HG03439 (cell line): Measurements from ENCODE around the gene ZNF518A.
A peak's percentile ranks its signal among the peaks of the same experiment; 100 is the strongest.
"Not testable (repeated sequence)": the region's sequence is repeated elsewhere in the genome, so short reads cannot be mapped to it uniquely, and the experiment has no call there.

ENCODE experiments used
- ATAC-seq: cut with Tn5 transposase; IDR thresholded peaks from one replicate; pipeline ENCODE4 v1.9.1; 2021; ENCODE audit warnings: mild to moderate bottlenecking, moderate library complexity; ENCODE audit not compliant: unreplicated experiment

Gene ZNF518A

GRCh38 chr10:96136810-96137209 lies 6.7 kb downstream of the ZNF518A start:
- no peak for ATAC-seq

DNA sequence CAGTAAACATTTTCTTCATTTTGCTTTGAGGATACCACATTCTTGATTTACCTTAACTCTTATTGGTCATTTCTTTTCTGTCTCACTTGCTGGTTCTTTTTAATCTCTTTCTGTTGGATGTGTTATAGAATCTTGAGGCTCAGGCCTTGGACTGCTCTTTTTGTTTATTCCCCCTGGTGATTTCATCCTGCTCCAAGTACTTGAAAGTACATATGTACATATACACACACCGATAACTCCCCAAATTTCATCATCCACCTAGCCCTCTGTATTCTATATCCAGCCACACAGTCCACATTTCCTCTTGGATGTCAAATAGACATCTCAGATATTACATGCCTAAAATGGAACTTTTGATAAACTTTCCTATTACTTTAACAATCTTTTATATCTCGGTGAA lies 7.5 kb downstream of the ZNF518A start:
- ATAC-seq, result no peak

- ATAC-seq, result peak; percentile 85
These were observed 8.0 kb downstream of the ZNF518A start for GRCh38 chr10:96138102-96138501.

DNA sequence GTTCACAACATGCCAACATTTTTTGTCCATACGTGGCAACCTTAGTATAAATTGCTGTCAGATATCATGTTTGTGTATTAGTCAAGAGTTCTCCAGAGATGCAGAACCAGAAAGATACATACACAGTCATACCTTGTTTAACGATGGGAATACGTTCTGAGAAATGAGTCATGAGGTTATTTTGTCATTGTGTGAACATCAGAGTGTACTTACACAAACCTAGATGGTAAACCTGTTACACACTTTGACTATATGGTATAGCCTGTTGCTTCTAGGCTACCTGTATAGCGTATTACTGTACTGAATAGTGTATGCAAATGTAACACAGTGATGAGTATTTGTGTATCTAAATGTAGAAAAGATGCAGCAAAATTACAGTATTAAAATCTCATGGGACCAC lies 22.3 kb downstream of the ZNF518A start:
- ATAC-seq, result no peak

GRCh38 chr10:96153070-96153469 lies 23.0 kb downstream of the ZNF518A start:
- ATAC-seq, result no peak

- ATAC-seq, result no peak
These were observed 35.6 kb downstream of the ZNF518A start for GRCh38 chr10:96165726-96166125.

DNA sequence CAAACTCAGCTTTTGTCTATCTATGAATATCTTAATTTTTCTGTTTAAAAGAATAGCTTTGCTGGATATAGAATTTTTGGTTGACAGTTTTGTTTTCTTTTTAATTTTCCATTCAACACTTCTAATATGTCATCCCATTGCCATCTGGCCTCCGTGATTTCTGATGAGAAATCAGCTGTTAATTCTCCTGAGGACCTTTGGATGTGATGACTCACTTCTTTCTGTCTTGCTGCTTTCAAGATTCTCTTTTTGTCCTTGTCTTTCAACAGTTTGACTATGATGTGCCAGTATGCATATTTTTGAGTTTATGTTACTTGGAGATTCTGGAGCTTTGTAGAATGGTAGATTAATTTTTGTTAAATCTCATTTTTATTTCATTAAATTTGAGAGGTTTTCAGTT lies 38.4 kb downstream of the ZNF518A start:
- ATAC-seq, result no peak

- ATAC-seq, result no peak
These were observed 40.1 kb downstream of the ZNF518A start for GRCh38 chr10:96170230-96170629.

GRCh38 chr10:96172666-96173065 lies 42.6 kb downstream of the ZNF518A start:
- no peak for ATAC-seq

GRCh38 chr10:96176985-96177384 lies 46.9 kb downstream of the ZNF518A start:
- no peak for ATAC-seq

DNA sequence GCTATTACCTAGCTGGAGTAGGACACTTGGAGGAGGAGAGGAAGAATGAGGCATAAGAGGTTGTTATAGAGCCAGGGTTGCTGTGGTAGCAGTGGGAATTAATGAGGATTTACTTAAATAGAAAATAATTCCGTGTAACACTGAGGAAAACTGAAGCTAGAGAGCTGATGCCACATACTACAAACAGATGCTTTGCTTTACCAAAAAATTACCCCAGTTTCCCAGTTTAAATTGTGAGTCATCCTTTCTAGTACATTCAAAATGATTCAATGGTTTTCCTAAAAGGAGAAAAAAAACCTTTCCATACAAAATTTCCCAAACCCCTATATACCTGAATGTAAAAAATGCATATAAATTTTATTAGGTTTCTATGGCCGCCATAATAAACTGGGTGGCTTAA lies 58.3 kb downstream of the ZNF518A start:
- ATAC-seq, result no peak

GRCh38 chr10:96188916-96189315 lies 58.8 kb downstream of the ZNF518A start:
- no peak for ATAC-seq

DNA sequence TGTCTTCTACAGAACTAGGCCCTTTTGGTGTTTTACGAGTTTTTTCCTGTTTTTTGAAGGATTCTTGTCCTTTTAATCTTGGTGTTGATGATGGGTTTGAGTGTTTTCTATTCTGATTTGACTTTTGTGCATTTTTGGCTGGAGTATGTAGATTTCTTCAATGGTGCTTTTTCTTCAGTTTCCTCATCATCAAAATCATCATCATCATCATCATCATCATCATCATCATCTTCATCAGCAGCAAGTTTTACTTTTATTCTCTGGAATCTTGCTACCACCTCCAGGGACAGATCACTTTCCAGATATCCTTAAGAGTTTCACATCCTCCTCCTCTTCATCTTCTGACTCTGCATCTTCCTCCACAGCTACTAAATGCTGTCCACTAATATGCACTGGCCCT lies 59.4 kb downstream of the ZNF518A start:
- not testable (repeated sequence) for ATAC-seq

GRCh38 chr10:96201525-96201924 lies 71.4 kb downstream of the ZNF518A start:
- ATAC-seq, result no peak

DNA sequence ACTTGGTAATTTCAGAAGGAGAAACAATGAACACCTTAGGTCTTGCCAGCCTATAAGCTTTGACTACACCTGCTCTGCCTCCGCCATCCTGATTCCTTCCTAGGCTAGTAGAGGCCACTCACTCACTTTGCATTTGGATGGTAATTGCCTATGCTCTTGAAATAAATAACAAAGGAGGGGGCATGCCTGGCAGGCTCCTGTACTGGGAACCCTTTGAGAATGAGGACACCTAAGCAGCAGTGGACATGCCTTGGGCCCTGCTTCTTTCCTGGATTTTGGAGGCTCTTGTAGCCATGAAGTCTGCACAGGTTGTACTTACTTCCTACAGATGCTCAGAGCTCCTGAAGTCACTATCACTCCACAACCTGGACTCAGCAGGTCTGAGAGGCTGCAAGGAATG lies 75.5 kb downstream of the ZNF518A start:
- ATAC-seq, result no peak

- ATAC-seq, result peak; percentile 51
These were observed 78.2 kb downstream of the ZNF518A start for GRCh38 chr10:96208271-96208670.

GRCh38 chr10:96208946-96209345 lies 78.8 kb downstream of the ZNF518A start:
- no peak for ATAC-seq

DNA sequence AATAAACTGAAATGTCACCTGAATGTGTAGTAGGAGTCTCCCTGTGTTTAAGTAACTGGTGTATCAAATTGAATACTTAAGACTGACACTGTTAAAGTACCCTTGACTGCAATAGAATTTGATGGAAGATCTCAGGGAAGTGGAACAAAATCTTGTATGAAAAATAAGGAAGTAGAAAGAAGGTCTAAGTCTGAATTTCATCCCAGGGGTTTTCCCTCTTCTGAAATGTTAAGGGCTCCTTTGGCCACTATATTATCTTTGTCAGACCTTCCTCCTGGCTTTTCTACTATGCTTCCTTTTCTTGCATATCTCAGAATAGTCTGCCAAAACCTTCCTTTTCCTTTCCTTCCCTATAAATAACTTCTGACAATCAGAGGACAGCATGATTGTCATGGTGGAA lies 81.7 kb downstream of the ZNF518A start:
- no peak for ATAC-seq

DNA sequence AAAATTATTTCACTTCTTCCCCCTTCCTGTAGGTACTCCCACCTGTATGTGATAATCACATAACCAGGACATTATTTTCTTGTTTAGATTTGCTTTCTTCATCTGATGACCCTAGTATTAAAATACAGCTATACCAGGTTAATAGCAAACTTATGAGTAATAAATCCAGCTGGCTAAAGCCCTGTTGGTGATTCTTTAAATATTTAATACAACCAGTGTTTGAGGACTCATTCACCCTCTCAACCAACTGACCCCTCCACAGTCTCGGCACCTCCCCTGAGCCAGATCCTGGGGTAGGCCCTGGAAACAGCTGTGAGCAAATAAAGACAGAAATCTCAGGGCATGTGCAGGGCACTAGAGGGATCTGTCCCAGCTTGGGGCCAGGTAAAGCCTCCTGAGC lies 82.8 kb downstream of the ZNF518A start:
- ATAC-seq, result no peak
